DND-41 (cell line): ENCODE data around the gene GCN1.

Experiments
- EZH2 ChIP-seq: IDR thresholded peaks from 3 replicates; pipeline ENCODE4 v1.6.1; 2012; ENCODE audit warnings: borderline replicate concordance, low read depth, mild to moderate bottlenecking, moderate library complexity, low read length, inconsistent platforms; ENCODE audit not compliant: severe bottlenecking
- TF ChIP-seq, protein P1 (sequence below): IDR thresholded peaks from 2 replicates; pipeline ENCODE4 v1.5.1; 2012; ENCODE audit warnings: borderline replicate concordance, low read length, moderate library complexity, mild to moderate bottlenecking; ENCODE audit not compliant: poor library complexity, severe bottlenecking; ENCODE audit errors: extremely low read depth

DNA sequence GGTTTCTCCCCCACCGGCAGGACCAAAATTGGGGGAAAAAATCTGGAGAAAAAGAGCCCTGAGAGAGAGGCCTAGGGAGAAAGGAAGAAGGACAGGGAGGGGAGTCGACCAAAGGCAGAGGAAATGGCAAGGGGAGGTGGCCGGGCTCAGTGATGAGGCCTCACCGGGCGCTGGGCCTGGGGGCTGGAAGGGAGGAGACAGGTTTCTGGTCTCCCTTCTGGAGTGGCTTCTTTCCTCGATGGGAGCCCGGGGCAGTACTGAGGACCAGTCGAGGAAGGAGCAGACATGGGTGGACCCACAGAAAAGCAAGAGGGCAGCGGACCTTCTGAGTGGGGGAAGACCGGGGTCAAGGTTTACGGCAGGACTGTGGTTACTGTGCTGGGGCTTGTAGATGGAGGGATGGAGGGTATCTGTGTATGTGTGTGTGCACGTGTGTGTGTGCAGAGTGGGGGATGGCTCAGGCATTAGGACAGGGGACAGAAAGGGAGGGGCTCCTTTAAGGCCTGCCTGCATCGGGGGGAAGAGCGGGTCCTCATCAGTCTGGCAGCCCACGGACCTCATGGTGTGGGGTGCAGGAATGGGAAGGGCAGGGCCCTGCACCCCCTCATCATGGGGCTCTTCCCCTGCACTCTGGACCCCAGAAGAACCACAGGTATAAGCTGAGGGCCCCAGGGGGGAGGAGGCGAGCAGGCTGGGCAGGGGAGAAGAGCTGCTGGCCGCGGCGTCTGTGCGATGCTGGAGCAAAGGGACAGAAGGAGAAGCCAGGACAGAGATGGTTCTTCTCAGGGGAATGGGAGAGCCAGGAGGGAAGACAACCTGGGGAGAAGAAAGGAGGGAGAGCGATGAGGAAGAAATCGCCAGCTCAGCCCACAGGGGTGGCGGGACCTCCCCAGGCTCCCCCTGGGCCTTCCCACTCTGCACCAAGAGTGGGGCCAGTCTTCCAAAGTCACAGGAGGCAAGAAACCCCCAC, 21.5 kb upstream of the GCN1 start:
- TF ChIP-seq, protein P1, sequence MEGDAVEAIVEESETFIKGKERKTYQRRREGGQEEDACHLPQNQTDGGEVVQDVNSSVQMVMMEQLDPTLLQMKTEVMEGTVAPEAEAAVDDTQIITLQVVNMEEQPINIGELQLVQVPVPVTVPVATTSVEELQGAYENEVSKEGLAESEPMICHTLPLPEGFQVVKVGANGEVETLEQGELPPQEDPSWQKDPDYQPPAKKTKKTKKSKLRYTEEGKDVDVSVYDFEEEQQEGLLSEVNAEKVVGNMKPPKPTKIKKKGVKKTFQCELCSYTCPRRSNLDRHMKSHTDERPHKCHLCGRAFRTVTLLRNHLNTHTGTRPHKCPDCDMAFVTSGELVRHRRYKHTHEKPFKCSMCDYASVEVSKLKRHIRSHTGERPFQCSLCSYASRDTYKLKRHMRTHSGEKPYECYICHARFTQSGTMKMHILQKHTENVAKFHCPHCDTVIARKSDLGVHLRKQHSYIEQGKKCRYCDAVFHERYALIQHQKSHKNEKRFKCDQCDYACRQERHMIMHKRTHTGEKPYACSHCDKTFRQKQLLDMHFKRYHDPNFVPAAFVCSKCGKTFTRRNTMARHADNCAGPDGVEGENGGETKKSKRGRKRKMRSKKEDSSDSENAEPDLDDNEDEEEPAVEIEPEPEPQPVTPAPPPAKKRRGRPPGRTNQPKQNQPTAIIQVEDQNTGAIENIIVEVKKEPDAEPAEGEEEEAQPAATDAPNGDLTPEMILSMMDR = no peak
- TF ChIP-seq EZH2 = no peak
